Activated CD4-positive, alpha-beta T cell treated with anti-CD3 and anti-CD28 coated beads for 4 hours (primary cell): ENCODE data around the gene STRA6.

Source experiments
- DNase-seq, 2 donors: peaks; one replicate each; pipeline ENCODE4 v3.0.0-alpha.2; 2020

STRA6 gene, protein sequence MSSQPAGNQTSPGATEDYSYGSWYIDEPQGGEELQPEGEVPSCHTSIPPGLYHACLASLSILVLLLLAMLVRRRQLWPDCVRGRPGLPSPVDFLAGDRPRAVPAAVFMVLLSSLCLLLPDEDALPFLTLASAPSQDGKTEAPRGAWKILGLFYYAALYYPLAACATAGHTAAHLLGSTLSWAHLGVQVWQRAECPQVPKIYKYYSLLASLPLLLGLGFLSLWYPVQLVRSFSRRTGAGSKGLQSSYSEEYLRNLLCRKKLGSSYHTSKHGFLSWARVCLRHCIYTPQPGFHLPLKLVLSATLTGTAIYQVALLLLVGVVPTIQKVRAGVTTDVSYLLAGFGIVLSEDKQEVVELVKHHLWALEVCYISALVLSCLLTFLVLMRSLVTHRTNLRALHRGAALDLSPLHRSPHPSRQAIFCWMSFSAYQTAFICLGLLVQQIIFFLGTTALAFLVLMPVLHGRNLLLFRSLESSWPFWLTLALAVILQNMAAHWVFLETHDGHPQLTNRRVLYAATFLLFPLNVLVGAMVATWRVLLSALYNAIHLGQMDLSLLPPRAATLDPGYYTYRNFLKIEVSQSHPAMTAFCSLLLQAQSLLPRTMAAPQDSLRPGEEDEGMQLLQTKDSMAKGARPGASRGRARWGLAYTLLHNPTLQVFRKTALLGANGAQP

GRCh38 chr15:74202452-74203401 lies at the start of gene STRA6:
Gene STRA6 (minus strand): TSS chr15:74202787. CDS start chr15:74202267, 520 bp downstream.
- no peak for DNase-seq

GRCh38 chr15:74252291-74252690 lies 49.7 kb upstream of the STRA6 start:
- DNase-seq: no peak

DNA sequence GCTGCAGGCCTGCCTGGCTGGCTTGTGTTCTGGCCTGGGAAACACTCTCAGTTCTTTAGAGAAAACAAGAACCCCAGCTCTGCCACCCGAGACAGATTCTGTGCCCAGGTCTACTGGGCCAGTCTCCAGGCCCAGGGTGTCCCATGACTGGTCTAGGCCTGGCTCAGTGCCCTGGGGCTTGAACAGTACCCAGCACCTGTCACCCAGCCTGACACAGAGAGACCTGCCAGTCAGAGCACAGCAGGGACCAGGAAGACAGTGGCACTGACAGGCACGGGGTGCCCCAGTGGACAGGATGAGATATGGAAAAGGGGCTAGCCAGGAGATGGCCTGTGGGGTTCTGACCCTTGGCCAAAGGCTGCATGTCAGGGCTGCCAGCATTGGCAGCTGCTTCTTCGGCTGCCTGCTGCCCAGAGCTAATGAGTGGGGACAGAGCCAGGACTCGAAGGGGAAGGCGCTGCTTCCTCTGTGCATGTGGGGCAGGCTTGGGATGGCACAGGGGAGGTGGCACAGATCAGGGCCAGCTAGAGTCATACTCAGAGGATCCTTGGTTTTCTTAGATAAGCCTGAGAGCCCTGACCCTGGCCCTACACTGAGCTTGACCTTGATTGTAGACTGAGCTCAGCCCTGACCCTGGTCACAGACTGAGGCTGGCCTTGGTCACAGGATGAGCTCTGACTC lies 48.7 kb upstream of the STRA6 start:
- no peak for DNase-seq

- no peak for DNase-seq
These were observed 47.7 kb upstream of the STRA6 start for GRCh38 chr15:74250266-74250665.

DNA sequence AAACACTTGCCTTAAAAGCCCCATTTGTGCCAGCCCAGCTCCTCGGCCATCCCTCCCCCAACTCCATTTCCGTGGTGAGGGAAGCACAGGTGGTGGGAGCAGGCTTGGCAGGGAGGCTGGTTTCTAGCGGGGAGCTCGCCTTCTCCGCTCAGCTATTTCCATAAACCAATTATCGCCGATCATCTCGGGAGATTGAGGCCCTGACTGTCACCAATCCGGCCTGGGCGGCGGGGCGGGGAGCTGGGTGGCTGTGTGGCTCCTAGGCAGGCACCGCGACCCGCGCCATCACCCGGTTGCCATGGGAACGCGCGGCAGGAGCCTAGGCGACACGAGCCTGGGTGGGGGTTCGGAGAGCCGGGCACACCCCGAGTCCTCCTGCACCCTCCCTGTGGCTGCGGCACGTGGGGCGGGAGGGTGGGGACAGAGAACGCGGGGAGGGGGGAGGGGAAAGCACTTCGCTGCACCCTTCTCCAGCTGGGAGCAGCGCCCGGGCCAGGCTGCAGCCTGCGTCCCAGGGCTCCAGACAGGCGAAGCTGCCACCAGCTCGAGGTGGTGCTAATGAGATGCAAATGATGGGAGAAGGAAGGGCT lies 42.9 kb upstream of the STRA6 start:
- DNase-seq: no peak

- no peak for DNase-seq
These were observed 42.3 kb upstream of the STRA6 start for GRCh38 chr15:74244822-74245341.

DNA sequence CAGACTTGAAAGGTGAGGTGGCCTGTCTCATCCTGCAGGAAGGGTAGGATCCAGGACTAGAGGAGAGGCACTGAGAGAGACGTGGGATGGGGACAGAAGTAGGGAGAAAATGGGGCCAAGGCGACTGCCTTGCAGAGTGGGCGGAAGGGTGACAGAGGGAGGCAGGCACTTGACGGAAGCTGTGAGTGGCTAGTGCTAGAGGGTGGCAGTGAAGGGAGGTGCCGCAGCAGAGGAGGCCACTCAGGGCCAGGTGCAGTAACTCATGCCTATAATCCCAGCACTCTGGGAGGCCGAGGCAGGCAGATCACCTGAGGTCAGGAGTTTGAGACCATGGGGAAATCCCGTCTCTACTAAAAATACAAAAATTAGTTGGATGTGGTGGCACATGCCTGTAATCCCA lies 40.8 kb upstream of the STRA6 start:
- DNase-seq: no peak

- DNase-seq: no peak
These were observed 40.0 kb upstream of the STRA6 start for GRCh38 chr15:74242441-74243185.

DNA sequence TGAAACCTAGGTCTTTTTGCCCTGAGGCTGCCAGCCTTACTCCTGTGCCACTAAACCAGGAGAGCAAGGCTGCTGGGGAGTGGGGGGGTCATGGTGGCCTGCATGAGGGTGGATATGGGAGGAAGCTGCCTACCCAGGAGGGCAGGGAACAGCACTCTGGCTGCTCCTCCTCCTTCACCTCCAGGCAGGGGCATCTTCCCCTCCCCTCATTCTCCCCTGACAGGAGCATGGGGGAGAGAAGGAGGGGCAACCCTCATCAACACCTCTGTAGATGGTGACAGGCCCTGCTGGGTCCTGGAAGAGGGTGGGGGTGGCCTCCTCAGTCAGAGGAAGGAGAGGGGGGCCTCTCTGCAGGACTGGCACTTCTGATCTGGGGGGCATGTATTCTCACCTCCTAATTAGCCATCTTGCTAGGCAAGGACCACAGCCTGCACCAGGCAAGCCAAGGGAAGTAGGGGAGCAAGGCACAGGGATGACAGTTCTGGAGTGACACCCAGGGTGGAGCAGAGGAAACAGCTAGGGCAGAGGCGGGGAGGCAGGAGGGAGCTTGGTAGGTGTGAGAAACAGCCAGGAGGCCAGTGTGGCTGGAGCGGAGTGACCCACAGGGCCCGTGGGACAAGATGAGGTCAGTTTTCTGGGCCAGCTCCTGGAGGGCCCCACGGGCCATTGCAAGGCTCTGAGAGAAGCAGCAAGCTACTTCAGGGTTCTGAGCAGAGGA lies 38.5 kb upstream of the STRA6 start:
- DNase-seq: no peak

- no peak for DNase-seq
These were observed 37.5 kb upstream of the STRA6 start for GRCh38 chr15:74240002-74240568.

DNA sequence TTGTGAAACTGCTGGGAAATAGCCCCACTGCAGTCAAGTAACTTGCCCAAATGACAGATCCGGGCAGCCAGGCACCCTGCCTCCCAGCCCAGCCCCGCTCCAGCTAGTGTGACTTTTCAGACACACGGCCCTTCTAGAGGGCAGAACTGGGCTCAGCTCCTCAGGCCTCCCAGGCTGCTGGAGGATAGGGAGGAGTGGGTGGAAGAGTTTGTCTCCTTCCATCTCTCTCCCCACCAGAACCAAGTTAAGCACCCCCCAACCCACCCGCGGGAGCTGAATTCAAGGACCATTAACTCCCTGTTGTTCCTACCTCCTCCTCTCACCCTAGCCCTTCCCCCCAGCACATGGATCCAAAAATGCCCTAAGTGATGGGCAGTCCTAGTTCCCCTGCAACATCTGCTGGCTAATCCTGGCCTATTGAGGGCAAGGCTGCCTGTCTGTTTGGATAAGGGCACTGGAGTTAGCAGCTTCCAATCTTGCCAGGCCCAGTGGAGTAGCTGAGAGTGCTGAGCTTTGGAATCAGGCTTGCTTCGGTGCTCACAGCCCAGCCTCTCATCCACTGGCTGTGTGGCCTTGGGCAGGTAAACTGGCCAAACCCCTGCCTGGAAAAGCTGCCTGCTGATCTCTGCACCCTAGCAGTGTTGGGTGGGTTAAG lies 36.6 kb upstream of the STRA6 start:
- DNase-seq: no peak

GRCh38 chr15:74235962-74236361 lies 33.4 kb upstream of the STRA6 start, which contains the start of gene CCDC33:
Gene CCDC33 (plus strand): TSS chr15:74236326. CDS start chr15:74236720, 394 bp downstream.
- DNase-seq: no peak

- DNase-seq: no peak
These were observed 31.9 kb upstream of the STRA6 start for GRCh38 chr15:74234598-74234875.

- no peak for DNase-seq
These were observed 31.4 kb upstream of the STRA6 start for GRCh38 chr15:74233851-74234597.

DNA sequence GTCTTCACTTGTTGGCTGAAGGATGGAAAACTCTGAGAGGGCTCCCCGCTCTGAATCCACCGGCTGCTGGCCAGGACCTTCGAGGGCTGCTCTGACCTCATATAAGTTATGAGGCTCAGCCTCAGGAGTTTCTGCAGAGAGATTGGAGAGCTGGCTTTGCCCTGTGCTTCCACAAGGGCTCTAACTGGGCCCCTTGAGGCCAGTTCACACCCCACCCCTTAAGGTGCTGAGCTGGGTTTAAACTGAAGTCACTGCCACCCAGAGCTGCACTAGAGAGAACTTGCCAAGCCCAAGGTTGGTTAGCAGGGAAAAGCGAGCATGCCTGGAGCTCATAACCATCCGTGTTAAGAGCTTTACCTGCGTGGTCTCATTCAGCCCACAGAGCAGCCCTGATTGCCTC lies 30.8 kb upstream of the STRA6 start:
- no peak for DNase-seq

DNA sequence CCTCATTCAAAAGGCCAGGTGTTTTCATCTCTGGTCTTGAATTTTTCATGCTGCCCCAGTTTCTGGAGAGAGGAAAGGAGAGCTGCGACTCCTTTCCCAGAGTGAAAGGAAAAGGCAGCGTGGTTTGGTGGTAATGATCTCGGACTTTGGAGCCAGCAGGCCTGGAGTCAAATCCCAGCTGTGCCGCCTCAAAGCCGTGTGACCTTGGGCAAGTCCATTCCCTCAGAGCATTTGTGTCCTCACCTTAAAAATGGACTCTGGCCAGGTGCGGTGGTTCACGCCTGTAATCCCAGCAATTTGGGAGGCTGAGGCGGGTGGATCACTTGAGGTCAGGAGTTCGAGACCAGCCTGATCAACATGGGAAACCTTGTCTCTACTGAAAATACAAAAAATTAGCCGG lies 28.9 kb upstream of the STRA6 start:
- no peak for DNase-seq

- no peak for DNase-seq
These were observed 27.1 kb upstream of the STRA6 start for GRCh38 chr15:74229686-74230085.

- DNase-seq: no peak
These were observed 26.1 kb upstream of the STRA6 start for GRCh38 chr15:74228723-74229081.
